D721Med (cell line): Measurements from ENCODE around the gene ABL1.

Experiments used
- DNase-seq: peaks from one replicate; pipeline ENCODE4 v3.0.0; 2011; ENCODE audit warnings: low spot score; ENCODE audit not compliant: insufficient read length
- FAIRE-seq: peaks from 2 replicates; lab custom pipeline; 2011; peaks lifted over from hg19 to GRCh38; lab: Jason Lieb, UNC
- CTCF ChIP-seq: IDR thresholded peaks from 2 replicates; pipeline ENCODE4 v1.5.1; 2012; ENCODE audit warnings: mild to moderate bottlenecking, control low read depth; ENCODE audit not compliant: insufficient read depth; ENCODE audit errors: missing control alignments

The ABL1 gene

DNA sequence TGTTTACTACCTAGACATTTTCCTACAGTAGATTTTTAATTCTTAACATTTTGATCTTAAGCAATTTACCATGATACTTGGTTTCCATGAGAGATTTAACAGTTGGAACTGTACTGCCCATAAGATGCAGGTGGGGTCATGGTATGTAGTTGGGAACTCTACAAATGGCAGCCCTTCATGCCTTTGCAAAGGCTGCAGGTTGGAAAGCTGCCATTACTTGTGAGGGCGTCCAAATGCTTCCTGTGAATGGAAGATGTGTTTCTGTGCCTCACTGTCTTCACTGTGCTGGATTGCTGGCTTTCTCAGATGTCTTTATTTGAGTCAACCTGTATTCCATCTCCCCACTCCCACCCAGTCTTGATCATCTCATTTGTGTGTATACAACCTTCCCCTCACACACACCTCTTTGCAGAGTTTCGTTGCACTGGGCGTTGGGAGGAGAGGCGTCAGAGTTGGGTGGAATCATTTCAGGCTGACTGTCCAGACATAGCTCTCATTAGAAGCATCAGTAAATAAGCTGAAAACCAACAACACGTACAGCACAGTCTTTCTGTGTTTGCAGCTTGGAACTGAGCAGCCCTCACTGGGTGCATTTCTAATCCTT, 14.8 kb upstream of the ABL1 start:
- no peak for TF ChIP-seq CTCF
- FAIRE-seq (no peak), DNase-seq (no peak)

DNA sequence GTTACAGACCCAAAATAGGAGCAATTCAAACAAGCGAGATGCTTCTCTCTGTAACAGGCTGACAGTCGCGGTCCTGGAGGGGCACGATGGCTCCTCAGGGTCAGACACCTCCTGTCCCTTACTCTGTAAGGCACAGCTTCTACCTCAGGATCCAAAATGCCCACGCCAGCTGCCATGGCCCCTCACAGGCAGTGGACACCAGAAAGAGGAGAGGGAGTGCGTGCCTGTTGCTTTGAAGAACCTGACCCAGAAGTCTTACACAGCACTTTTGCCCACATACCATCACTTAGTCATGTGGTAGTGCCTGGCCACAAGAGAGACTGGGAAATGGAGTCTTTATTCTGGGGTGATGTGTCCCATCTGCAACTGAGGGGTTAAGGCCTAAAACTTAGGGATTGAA, 11.6 kb upstream of the ABL1 start:
- DNase-seq, result no peak

DNA sequence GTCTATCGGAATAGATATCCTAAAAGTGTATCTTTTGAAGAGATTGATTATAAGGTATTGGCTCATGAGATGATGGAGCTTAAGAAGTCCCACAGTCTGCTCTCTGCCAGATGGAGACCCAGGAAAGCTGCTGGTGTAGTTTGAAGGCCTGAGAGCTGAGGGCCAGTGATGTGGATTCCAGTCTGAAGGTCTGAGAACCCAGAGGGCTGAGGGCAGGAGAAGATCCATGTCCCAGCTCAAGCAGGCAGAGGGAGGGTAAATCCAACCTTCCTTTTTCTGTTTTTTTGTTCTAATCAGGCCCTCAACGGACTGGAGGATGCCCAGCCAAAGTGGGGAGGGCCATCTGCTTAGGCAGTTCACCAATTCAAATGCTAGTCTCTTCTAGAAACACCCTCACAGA, 11.0 kb upstream of the ABL1 start:
- DNase-seq, result no peak
- no peak for TF ChIP-seq CTCF
- no peak for FAIRE-seq

More for the DNA sequence above, 11.6 kb upstream of the ABL1 start:
- FAIRE-seq, result no peak
- TF ChIP-seq CTCF, result no peak

GRCh38 chr9:130824643-130825350, 10.3 kb upstream of the ABL1 start:
- no peak for TF ChIP-seq CTCF
- FAIRE-seq (no peak), DNase-seq (no peak)

- DNase-seq (no peak), FAIRE-seq (no peak)
- TF ChIP-seq CTCF, result no peak
These were observed 9.8 kb upstream of the ABL1 start for GRCh38 chr9:130825351-130825651.

DNA sequence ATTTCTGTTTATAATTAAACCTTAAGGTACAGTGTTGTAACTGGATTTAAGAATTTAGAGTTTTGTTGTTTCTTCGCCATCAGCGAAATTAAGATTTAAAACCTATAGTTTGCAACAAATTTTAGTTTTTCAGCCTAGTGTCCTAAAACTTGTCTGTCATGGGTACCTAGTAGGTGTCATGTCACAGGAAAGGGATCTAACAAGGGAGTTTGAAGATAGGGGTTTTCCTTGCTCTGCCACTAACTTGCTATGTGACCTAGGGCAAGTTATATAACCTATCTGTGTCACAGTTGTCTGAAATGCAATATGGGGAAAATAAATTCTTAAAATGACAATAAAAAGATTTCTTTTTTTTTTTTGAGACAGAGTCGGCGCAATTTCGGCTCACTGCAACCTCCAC, 9.2 kb upstream of the ABL1 start:
- DNase-seq, result no peak
- no peak for FAIRE-seq
- no peak for TF ChIP-seq CTCF

GRCh38 chr9:130829762-130830161, 5.3 kb upstream of the ABL1 start:
- no peak for DNase-seq
- FAIRE-seq, result no peak
- no peak for TF ChIP-seq CTCF
